GM13977 (cell line): Measurements from ENCODE around the gene NSUN3.

ENCODE experiments used
- DNase-seq: peaks from one replicate; pipeline ENCODE4 v3.0.0; 2012; ENCODE audit warnings: low spot score
- in situ Hi-C: fragments of 300-500 bp; cut with MboI; formaldehyde crosslinking; loops from one replicate; pipeline ENCODE4 v1.12.0; 2022; ENCODE audit warnings: low sequenced_read_pairs, low pct_unique_long_range_greater_than_20kb, mixed read lengths, inconsistent platforms; ENCODE audit not compliant: unreplicated experiment
- TF ChIP-seq, protein P1 (sequence below): IDR thresholded peaks from 2 replicates; pipeline ENCODE4 v1.5.1; 2012; ENCODE audit warnings: mild to moderate bottlenecking, control low read depth; ENCODE audit not compliant: insufficient read depth; ENCODE audit errors: extremely low read depth, missing control alignments

NSUN3 gene

DNA sequence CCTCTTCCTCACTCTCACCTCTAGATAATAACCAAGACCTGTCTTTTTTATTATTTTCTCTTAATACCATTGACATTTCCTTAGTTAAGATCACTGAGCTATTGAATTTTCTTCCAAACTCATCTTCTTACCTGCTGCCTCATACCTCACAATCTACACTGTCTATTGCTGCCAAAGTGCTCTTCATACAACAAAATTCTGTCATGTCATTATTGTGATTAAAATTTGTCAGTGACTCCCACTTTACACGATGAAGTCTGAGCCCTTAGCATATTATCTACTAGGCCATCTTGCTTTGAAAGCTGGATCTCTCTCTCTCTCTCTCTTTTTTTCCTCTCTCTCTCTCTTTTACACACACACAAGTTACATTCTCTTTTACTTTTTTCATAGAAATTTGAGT is 73.3 kb downstream of the NSUN3 start:
- DNase-seq = no peak
- TF ChIP-seq, protein P1, sequence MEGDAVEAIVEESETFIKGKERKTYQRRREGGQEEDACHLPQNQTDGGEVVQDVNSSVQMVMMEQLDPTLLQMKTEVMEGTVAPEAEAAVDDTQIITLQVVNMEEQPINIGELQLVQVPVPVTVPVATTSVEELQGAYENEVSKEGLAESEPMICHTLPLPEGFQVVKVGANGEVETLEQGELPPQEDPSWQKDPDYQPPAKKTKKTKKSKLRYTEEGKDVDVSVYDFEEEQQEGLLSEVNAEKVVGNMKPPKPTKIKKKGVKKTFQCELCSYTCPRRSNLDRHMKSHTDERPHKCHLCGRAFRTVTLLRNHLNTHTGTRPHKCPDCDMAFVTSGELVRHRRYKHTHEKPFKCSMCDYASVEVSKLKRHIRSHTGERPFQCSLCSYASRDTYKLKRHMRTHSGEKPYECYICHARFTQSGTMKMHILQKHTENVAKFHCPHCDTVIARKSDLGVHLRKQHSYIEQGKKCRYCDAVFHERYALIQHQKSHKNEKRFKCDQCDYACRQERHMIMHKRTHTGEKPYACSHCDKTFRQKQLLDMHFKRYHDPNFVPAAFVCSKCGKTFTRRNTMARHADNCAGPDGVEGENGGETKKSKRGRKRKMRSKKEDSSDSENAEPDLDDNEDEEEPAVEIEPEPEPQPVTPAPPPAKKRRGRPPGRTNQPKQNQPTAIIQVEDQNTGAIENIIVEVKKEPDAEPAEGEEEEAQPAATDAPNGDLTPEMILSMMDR = no peak
- in situ Hi-C loops = no loop called here

DNA sequence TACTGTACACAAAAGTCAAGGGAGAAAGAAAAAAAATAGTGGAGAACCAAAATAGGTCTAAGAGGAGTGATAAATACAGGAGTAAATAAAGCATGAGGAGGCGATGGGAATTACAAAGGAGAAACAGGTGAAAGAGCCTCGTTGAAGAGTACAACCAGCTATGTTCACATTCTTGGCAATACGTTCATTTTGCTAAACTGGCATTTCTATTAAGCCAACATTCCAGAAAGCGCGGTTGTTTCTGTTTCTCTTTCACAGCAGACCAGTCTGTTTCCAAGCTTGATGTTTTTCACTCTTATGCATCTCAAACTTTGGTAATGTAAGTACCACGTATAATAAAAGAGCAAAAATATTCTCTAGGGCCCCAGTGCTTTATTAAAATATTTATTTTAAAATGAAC is 74.5 kb downstream of the NSUN3 start:
- DNase-seq = no peak
- TF ChIP-seq, protein P1 = no peak
- in situ Hi-C loops = no loop called here

DNA sequence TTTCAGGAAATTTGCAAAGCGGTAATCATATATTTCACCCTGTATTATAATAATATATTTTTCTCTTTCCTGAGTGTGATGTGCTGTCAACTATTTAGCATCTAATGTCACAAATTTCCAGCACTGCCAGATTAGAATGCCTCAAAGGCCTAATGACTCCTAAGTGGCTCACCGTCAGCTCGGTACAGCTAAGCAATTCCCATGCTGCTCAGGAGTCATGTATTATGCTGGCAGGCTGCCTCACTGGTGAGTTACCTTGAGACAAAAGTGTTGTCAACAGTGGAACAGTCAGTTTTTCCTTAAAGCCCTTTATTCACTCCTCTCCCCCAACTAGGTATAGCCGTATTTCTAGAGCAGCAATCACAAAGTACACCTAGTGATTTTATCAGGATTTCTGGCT is 83.6 kb downstream of the NSUN3 start:
- in situ Hi-C loops = no loop called here
- DNase-seq = no peak

DNA sequence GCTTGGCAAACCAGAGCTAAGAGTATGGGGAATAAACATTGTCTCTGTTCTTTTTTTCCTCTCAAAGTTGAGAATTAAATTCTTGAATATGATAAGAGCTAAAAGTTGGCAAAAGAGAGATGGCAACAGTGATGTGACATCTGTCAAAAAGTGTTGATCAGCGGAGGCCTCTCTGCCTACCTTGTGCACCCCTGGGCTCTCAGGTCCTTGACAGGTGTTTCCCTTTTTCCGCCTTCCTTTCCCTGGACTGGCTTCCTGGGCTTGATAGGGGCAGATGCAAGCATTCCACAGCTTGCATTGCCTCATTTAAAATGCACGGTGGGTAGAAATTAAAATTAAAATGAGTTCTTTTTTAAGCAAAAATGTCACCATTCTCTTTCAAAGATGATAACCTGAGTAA is 84.2 kb downstream of the NSUN3 start:
- TF ChIP-seq, protein P1 = no peak
- in situ Hi-C loops = no loop called here
- DNase-seq = no peak

More for the DNA sequence above, 83.6 kb downstream of the NSUN3 start:
- TF ChIP-seq, protein P1 = no peak

DNA sequence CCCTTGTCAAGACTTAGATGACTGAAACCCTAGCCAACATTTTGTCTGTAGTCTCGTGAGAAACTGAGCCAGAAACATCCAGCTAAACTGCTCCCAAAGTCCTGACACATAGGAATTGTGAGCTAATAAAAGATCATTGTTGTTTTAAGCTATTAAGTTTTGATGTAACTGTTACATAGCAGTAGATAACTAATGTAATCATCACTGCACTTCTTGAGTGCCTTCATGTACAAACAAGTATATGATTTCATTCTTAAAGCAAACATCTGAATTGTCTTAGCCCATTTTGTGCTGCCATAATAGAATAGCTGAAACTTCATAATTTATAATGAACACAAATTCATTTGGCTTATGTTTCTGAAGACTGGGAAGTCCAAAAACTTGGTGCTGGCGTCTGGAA is 87.3 kb downstream of the NSUN3 start:
- DNase-seq = no peak
- in situ Hi-C loops = no loop called here
- TF ChIP-seq, protein P1 = no peak

DNA sequence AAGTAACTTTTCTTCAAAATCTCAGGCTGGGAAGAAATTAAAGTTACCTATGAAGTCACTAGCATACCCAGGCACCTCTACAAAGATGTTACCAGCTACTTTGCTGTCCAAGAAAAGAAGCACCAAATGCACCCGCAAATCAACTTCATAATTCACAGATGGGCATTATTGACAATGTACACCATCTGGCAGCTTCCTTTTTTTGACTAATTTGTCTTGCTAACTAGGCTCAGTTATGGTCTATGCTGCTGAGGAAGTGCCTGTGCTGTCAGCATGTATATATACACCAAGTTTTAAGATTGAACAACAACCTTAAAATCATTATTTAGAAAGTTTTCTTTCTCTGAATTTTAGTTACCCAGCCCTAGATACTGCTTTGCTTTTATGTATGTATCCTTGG is 93.8 kb downstream of the NSUN3 start:
- TF ChIP-seq, protein P1 = no peak
- DNase-seq = no peak
- in situ Hi-C loops = no loop called here

DNA sequence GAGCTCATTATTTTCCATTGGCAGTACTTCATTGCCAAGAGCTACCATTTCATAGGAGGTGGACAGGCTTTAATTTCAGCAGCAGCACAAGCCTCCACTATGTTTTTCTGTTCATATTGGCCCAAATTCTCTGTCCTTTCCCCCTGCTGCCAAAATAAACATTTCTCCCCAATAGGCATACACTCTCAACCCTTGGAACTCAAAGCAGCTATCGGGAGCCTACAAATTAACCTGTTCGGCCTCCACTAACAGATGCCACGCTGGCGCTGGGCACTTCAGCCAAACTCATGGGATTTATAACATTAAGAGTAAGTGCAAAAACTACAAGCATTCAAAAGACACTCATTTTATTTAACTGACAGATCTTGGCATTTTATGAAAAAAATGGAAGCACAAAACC is 95.7 kb downstream of the NSUN3 start:
- no peak for DNase-seq
- in situ Hi-C loops = no loop called here
- TF ChIP-seq, protein P1 = no peak
